ENCODE measurements around the gene SAMSN1.

DNA sequence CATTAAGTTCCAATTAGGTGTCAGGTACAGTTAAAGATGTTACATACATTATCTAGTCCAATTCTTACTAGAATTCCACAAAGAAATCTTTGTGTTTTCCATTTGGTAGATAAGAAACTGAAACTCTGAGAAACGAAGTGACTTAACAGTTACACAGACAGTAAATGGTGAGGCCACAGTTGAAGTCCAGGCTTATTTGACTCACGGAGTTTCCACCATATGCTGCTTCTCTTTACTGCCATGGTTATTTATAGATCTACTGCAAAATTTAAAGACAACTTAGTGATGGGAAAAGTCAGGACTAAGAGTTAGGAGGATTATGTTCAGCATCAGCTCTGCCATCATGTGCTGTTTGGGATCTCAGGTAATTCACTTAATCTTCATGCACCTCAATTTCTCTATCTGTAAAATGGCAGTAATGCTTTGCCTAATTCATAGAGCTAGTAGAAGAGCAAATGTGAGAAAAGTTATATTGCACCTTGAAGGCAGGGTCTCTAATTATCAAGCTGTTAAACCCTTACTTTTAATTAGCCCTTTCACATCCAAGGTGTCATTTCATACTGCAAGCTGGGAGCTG, 26.2 kb upstream of the SAMSN1 start:
- TF ChIP-seq POLR2AphosphoS5 (IDR thresholded peaks at IDR 0.05; ENCODE audit: low read depth, low read length), result no peak
- TF ChIP-seq, protein P1, sequence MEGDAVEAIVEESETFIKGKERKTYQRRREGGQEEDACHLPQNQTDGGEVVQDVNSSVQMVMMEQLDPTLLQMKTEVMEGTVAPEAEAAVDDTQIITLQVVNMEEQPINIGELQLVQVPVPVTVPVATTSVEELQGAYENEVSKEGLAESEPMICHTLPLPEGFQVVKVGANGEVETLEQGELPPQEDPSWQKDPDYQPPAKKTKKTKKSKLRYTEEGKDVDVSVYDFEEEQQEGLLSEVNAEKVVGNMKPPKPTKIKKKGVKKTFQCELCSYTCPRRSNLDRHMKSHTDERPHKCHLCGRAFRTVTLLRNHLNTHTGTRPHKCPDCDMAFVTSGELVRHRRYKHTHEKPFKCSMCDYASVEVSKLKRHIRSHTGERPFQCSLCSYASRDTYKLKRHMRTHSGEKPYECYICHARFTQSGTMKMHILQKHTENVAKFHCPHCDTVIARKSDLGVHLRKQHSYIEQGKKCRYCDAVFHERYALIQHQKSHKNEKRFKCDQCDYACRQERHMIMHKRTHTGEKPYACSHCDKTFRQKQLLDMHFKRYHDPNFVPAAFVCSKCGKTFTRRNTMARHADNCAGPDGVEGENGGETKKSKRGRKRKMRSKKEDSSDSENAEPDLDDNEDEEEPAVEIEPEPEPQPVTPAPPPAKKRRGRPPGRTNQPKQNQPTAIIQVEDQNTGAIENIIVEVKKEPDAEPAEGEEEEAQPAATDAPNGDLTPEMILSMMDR (IDR thresholded peaks at IDR 0.05), result no peak

Measured in Panc1 (cell line).